GM23248 (cell line): ENCODE results near the gene GLIS2. TPM values are rescaled to one million over a fixed set of nuclear protein-coding genes. Genes with fewer than 3 reads are reported as not detected.

Experiments
- DNase-seq: peaks from one replicate; pipeline ENCODE4 v3.0.0-alpha.2; 2015
- H2AFZ ChIP-seq: fragments of 200-600 bp; sonication (generic); 2 replicates; pipeline ENCODE4 v1.6.1; 2016; ENCODE audit warnings: antibody characterized with exemption
- H3F3A ChIP-seq: fragments of 200-600 bp; sonication (generic); 2 replicates; pipeline ENCODE4 v1.6.1; 2016; ENCODE audit warnings: mild to moderate bottlenecking, antibody characterized with exemption, mixed run types; ENCODE audit not compliant: insufficient read depth
- H3K27ac ChIP-seq: fragments of 200-600 bp; sonication (generic); 2 replicates; pipeline ENCODE4 v1.5.1; 2016; ENCODE audit warnings: mild to moderate bottlenecking
- H3K27me3 ChIP-seq: fragments of 200-600 bp; sonication (generic); replicated peaks from 2 replicates; pipeline ENCODE4 v1.6.1; 2016; ENCODE audit warnings: mild to moderate bottlenecking; ENCODE audit not compliant: insufficient read depth
- H3K36me3 ChIP-seq: fragments of 200-600 bp; sonication (generic); 2 replicates; pipeline ENCODE4 v1.6.1; 2016; ENCODE audit warnings: low read depth, mild to moderate bottlenecking
- H3K4me1 ChIP-seq: fragments of 200-600 bp; sonication (generic); 2 replicates; pipeline ENCODE4 v1.6.1; 2016; ENCODE audit warnings: mild to moderate bottlenecking; ENCODE audit not compliant: insufficient read depth
- H3K4me2 ChIP-seq: fragments of 200-600 bp; sonication (generic); one replicate; pipeline ENCODE4 v1.6.1; 2016; ENCODE audit warnings: mild to moderate bottlenecking; ENCODE audit not compliant: unreplicated experiment
- H3K4me3 ChIP-seq: fragments of 200-600 bp; sonication (generic); 2 replicates; pipeline ENCODE4 v1.5.1; 2016; ENCODE audit warnings: mild to moderate bottlenecking
- H3K79me2 ChIP-seq: fragments of 200-600 bp; sonication (generic); 2 replicates; pipeline ENCODE4 v1.6.1; 2016; ENCODE audit warnings: mild to moderate bottlenecking; ENCODE audit not compliant: insufficient read depth
- H3K9ac ChIP-seq: fragments of 200-600 bp; sonication (generic); 2 replicates; pipeline ENCODE4 v1.6.1; 2016; ENCODE audit warnings: mild to moderate bottlenecking
- H3K9me2 ChIP-seq: fragments of 200-600 bp; sonication (generic); 2 replicates; pipeline ENCODE4 v1.6.1; 2016; ENCODE audit warnings: mixed run types, mild to moderate bottlenecking, moderate library complexity; ENCODE audit not compliant: insufficient read depth
- H3K9me3 ChIP-seq: fragments of 200-600 bp; sonication (generic); one replicate; pipeline ENCODE4 v1.6.1; 2017; ENCODE audit warnings: low read depth
- H4K20me1 ChIP-seq: fragments of 200-600 bp; sonication (generic); 2 replicates; pipeline ENCODE4 v1.6.0; 2016; ENCODE audit not compliant: insufficient read depth
- EZH2 ChIP-seq: fragments of 200-600 bp; sonication (generic); IDR thresholded peaks from 2 replicates; pipeline ENCODE4 v1.6.1; 2018; ENCODE audit warnings: antibody characterized with exemption, mild to moderate bottlenecking; ENCODE audit not compliant: insufficient read depth, poor library complexity, severe bottlenecking
- EZH2phosphoT487 ChIP-seq: fragments of 200-600 bp; sonication (generic); IDR thresholded peaks from 2 replicates; pipeline ENCODE4 v1.6.1; 2018; ENCODE audit warnings: antibody characterized with exemption, moderate library complexity, mild to moderate bottlenecking, low read depth; ENCODE audit not compliant: insufficient read depth
- WGBS, 2 experiments: methylation state at CpG; one replicate each; pipeline ENCODE4 v1.1.6; 2015 to 2017; ENCODE audit warnings: low lambda C conversion rate in 2 of 2, low coverage in 1 of 2; ENCODE audit errors: missing lambda C conversion rate in 2 of 2; 5-methylcytosine and 5-hydroxymethylcytosine counted together
- in situ Hi-C: fragments of 300-500 bp; cut with MboI; formaldehyde crosslinking; loops from 2 replicates; pipeline ENCODE4 v1.15.0; 2020
- polyA plus RNA-seq: library from polyadenylated mRNA; unstranded; fragments of >200 nt; fragmentation: Nextera tagmentation; extraction: Ambion mirVana; gene quantifications from 2 replicates; pipeline ENCODE4 v1.2.1, GENCODE V29; 2016
- total RNA-seq: library from RNA; depleted of rRNA; stranded (reverse); fragments of >200 nt; shearing (Covaris generic); gene quantifications from 2 replicates; pipeline ENCODE4 v1.2.3, GENCODE V29; 2014

GLIS2 gene
- total and polyA plus RNA-seq, 2 experiments from 2014 or later: 2.9 to 6.8 TPM

- no peaks in the 10 kb centered on the region for H3K79me2 ChIP-seq
- peak overlapping the region; percentile 27 for H3K4me2 ChIP-seq
- peak; percentile 89 for DNase-seq
- no peaks in the 10 kb centered on the region for H3K36me3 ChIP-seq
- H2AFZ ChIP-seq: no peak overlapping the region
- H3K9me2 ChIP-seq: no peaks in the 10 kb centered on the region
- H3K9ac ChIP-seq: no peak overlapping the region
- no peaks in the 10 kb centered on the region for H3K9me3 ChIP-seq
- H3K27me3 ChIP-seq: no peaks in the 10 kb centered on the region
- H3K27ac ChIP-seq: no peak overlapping the region
- H4K20me1 ChIP-seq: no peaks in the 10 kb centered on the region
- TF ChIP-seq EZH2 (no peak), EZH2phosphoT487 (no peak)
- no peak overlapping the region for H3K4me3 ChIP-seq
- H3K4me1 ChIP-seq: peaks cover 20% of the 10 kb centered on the region
- in situ Hi-C loops: loop anchor here (5.0 kb wide), 1 partner anchor 44 kb away; no protein-coding TSS in a partner anchor
- H3F3A ChIP-seq: no peaks in the 10 kb centered on the region
- 11 to 16% methylated on average over 13 to 22 of the region's 22 CpGs for WGBS, 2 experiments
These were observed 27.5 kb upstream of the GLIS2 start for GRCh38 chr16:4288148-4288921.

DNA sequence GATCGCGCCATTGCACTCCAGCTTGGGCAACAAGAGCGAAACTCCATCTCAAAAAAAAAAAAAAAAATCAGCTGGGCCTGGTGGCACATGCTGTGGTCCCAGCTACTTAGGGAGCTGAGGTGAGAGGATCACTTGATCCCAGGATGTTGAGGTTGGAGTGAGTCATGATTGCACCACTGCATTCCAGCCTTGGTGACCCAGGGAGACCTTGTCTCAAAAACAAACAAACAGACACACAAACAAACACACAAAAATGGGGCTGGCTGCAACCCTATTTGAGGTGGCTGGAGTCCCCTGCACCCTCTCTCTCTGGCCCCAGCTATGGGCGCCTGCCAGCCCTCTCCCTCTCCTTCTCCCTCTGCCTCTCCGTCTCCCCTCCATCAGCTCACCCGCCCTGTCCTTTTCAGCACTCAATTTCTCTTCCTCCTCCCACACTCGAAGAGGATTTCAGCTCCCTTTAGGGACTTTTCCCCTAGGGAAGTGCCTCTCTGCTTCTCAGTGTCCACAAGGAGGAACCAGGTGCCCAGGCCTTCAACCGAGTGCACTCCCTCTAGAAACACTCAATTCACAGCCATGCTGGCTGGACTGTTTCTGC lies 25.5 kb upstream of the GLIS2 start:
- TF ChIP-seq EZH2: no peak
- TF ChIP-seq EZH2phosphoT487: no peak
- H3K4me2 ChIP-seq: no peak overlapping the region

GRCh38 chr16:4291699-4292098 lies 24.2 kb upstream of the GLIS2 start:
- no peaks in the 10 kb centered on the region for H3F3A ChIP-seq
- H3K79me2 ChIP-seq: no peaks in the 10 kb centered on the region
- in situ Hi-C loops: no loop called here
- H3K27ac ChIP-seq: no peak overlapping the region
- H3K36me3 ChIP-seq: no peaks in the 10 kb centered on the region
- H3K4me1 ChIP-seq: peaks cover 30% of the 10 kb centered on the region
- no peak overlapping the region for H3K9ac ChIP-seq
- H3K9me2 ChIP-seq: no peaks in the 10 kb centered on the region
- TF ChIP-seq EZH2phosphoT487: no peak
- no peak for TF ChIP-seq EZH2
- H3K4me3 ChIP-seq: no peak overlapping the region
- DNase-seq: no peak
- WGBS, 2 experiments: 97 to 98% methylated on average over 4 of the region's 4 CpGs
- no peak overlapping the region for H3K4me2 ChIP-seq
- H3K27me3 ChIP-seq: no peaks in the 10 kb centered on the region
- H3K9me3 ChIP-seq: no peaks in the 10 kb centered on the region
- H2AFZ ChIP-seq: no peak overlapping the region
- no peaks in the 10 kb centered on the region for H4K20me1 ChIP-seq

More for the DNA sequence above, 25.5 kb upstream of the GLIS2 start:
- in situ Hi-C loops: no loop called here
- peak overlapping the region; percentile 43; the same call in 1 of the 2 replicates for H3K9ac ChIP-seq
- 70 to 78% methylated on average over 8 of the region's 8 CpGs for WGBS, 2 experiments
- no peaks in the 10 kb centered on the region for H3K9me2 ChIP-seq
- no peaks in the 10 kb centered on the region for H3K36me3 ChIP-seq
- H2AFZ ChIP-seq: no peak overlapping the region
- no peaks in the 10 kb centered on the region for H3F3A ChIP-seq
- peaks cover 30% of the 10 kb centered on the region for H3K4me1 ChIP-seq
- H4K20me1 ChIP-seq: no peaks in the 10 kb centered on the region
- H3K4me3 ChIP-seq: no peak overlapping the region
- no peaks in the 10 kb centered on the region for H3K9me3 ChIP-seq
- no peaks in the 10 kb centered on the region for H3K79me2 ChIP-seq
- no peaks in the 10 kb centered on the region for H3K27me3 ChIP-seq
- DNase-seq: peak; percentile 78
- peak overlapping the region; percentile 30 for H3K27ac ChIP-seq

GRCh38 chr16:4293181-4293716 lies 22.6 kb upstream of the GLIS2 start:
- H3K27ac ChIP-seq: 0 out of 2 replicates have a peak overlapping the region, but pooled peaks have one; percentile 1
- no peak overlapping the region for H3K4me3 ChIP-seq
- no peaks in the 10 kb centered on the region for H4K20me1 ChIP-seq
- H2AFZ ChIP-seq: no peak overlapping the region
- WGBS, 2 experiments: 67 to 70% methylated on average over 14 of the region's 14 CpGs
- TF ChIP-seq EZH2 (no peak), EZH2phosphoT487 (no peak)
- peak overlapping the region; percentile 44 for H3K4me2 ChIP-seq
- H3K9ac ChIP-seq: peak overlapping the region; percentile 23; the same call in 1 of the 2 replicates
- in situ Hi-C loops: no loop called here
- H3K9me3 ChIP-seq: no peaks in the 10 kb centered on the region
- no peak for DNase-seq
- H3F3A ChIP-seq: no peaks in the 10 kb centered on the region
- no peaks in the 10 kb centered on the region for H3K79me2 ChIP-seq
- H3K9me2 ChIP-seq: no peaks in the 10 kb centered on the region
- peaks cover 31% of the 10 kb centered on the region for H3K4me1 ChIP-seq
- no peaks in the 10 kb centered on the region for H3K36me3 ChIP-seq
- H3K27me3 ChIP-seq: no peaks in the 10 kb centered on the region
